ENCODE measurements around the gene HS3ST1.

The HS3ST1 gene

GRCh38 chr4:11426003-11426402 is 2.7 kb downstream of the HS3ST1 start:
- no peak for TF ChIP-seq GATA3 (IDR thresholded peaks at IDR 0.05; ENCODE audit: low read depth, low read length)
- TF ChIP-seq GATA2 (IDR thresholded peaks at IDR 0.05; ENCODE audit: low read depth, low read length): no peak

DNA sequence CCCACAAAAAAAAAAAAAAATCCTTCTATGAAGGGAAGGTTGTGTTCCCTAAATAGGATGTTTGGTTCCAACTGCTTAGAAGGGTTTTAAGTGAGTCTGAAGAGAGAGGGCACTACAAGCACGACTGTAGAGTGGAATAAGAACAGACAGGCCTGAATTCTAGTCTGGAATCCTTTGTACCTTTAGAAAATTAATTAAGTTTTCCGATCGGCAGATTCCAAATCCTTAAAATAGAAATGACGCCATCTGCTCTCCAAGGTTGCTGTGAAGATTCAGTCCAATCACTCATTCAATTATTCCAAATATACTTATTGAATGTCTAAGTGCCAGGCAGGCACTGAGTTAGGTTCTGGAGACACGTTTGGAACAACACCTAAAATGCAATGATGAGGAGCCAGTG is 3.8 kb downstream of the HS3ST1 start:
- TF ChIP-seq GATA3 (IDR thresholded peaks at IDR 0.05; ENCODE audit: low read depth, low read length): no peak
- TF ChIP-seq GATA2 (IDR thresholded peaks at IDR 0.05; ENCODE audit: low read depth, low read length): no peak

- TF ChIP-seq GATA2 (IDR thresholded peaks at IDR 0.05; ENCODE audit: low read depth, low read length) (no peak), GATA3 (IDR thresholded peaks at IDR 0.05; ENCODE audit: low read depth, low read length) (no peak)
Observed at GRCh38 chr4:11424000-11424399, 4.7 kb downstream of the HS3ST1 start.

DNA sequence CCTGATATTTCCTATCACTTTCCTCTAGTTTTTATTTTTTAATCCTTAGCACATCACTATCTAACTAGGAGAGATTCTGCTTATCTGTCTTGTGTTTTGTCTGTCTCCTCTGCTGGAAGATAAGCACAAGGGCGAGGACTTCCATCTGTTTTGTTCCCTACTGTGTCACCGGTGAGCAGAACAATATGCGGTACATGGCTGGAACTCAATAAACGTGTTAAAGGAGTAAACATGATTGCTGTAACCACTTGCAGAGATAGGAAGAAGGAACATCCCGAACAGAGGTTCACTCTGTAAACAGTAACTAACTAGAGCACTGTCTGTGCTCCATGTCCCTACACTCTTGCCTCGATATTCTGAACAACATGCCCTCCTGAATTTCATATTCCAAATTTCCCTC is 5.2 kb downstream of the HS3ST1 start:
- TF ChIP-seq GATA2 (IDR thresholded peaks at IDR 0.05; ENCODE audit: low read depth, low read length) (no peak), GATA3 (IDR thresholded peaks at IDR 0.05; ENCODE audit: low read depth, low read length) (no peak)

- no peak for TF ChIP-seq GATA3 (IDR thresholded peaks at IDR 0.05; ENCODE audit: low read depth, low read length)
- TF ChIP-seq GATA2 (IDR thresholded peaks at IDR 0.05; ENCODE audit: low read depth, low read length): no peak
Observed at GRCh38 chr4:11421116-11421515, 7.6 kb downstream of the HS3ST1 start.

DNA sequence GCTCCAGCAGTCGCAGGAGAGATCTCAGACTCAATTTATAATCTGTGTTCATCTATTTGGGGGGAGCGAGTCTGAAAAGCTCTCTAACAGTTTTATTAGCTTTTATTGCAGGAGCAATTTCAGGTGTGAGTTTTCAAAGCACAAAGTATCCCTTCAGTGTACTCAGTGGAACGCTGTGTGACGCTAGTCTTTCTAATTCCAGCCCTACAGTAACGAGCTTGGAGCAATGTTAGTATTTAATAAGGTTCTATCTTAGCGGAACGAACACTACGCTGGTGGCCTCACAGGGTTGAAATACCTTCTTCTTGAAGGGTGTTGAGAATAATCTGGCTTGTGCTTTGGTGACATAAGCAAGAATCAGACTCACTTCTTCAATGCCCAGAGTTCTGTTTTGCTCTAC is 8.4 kb downstream of the HS3ST1 start:
- TF ChIP-seq GATA3 (IDR thresholded peaks at IDR 0.05; ENCODE audit: low read depth, low read length) (no peak), GATA2 (IDR thresholded peaks at IDR 0.05; ENCODE audit: low read depth, low read length) (no peak)

DNA sequence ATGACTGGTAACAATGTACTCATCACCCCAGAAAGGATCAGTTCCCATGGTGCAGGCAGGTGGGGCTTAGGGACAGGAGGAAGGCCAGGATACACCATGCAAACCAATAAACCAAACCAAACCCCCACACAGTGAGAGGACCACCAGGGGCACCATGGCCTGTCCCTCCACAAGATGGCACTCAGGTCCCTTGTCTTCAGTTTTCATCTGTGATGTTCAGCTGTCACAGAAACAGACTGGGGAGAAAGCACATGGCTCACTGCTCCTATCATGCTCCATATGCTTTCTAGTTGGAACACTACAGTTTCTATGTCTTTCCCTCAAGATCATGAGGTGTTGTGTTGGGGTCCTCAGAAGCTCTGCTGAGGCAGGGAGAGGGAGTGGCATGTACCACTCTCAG is 10.1 kb downstream of the HS3ST1 start:
- TF ChIP-seq GATA3 (IDR thresholded peaks at IDR 0.05; ENCODE audit: low read depth, low read length) (no peak), GATA2 (IDR thresholded peaks at IDR 0.05; ENCODE audit: low read depth, low read length) (no peak)

DNA sequence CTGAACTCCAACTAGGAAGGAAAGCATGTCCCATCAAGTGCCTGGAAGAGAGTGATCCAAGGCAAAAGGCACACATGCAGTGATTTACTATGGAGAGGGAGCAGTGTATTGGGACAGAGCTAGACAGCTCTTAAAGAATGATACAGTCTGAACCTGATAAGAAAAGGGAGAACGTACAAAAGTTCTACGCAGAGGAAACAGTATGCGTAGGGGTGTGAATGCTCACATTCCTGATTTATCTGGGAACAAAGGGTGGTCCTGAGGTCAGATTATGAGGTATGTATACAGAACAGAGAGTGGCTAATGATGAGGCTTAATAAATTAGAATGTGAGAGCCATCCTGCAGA is 12.0 kb downstream of the HS3ST1 start:
- TF ChIP-seq GATA3 (IDR thresholded peaks at IDR 0.05; ENCODE audit: low read depth, low read length) (no peak), GATA2 (IDR thresholded peaks at IDR 0.05; ENCODE audit: low read depth, low read length) (no peak)

DNA sequence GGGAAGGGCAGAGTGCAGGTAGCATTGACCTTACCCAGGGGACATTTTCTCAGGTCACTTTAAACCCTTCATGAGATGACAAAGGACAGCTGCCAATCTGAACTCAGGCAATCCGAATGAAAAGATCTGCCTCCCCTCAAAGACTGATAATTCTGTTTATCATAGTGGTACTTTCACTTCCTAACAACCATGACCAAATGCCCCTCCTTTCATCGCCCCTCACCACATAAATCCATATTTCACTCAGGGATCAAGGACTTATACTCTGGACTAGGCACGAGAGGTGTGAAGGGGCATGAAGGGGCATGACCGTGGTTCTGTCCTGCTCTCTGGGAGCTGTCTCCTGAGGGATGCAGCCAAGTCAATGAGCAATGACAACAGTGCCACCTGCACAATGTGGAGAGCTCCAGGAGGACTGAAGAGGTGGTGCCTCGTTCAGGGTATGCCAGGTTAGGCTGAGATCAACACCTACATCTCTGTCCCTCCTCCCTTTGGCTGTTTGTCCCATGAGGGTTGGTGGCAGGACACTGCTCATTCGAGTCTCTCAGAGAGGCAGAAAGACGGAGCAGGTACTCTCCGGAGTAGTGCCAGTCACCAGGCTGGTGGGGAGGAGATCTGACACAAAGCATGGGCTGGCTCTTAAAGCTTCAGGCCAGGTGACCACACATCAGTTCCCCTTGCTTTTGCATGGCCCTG is 12.5 kb downstream of the HS3ST1 start:
- TF ChIP-seq GATA2 (IDR thresholded peaks at IDR 0.05; ENCODE audit: low read depth, low read length) (no peak), GATA3 (IDR thresholded peaks at IDR 0.05; ENCODE audit: low read depth, low read length) (no peak)

DNA sequence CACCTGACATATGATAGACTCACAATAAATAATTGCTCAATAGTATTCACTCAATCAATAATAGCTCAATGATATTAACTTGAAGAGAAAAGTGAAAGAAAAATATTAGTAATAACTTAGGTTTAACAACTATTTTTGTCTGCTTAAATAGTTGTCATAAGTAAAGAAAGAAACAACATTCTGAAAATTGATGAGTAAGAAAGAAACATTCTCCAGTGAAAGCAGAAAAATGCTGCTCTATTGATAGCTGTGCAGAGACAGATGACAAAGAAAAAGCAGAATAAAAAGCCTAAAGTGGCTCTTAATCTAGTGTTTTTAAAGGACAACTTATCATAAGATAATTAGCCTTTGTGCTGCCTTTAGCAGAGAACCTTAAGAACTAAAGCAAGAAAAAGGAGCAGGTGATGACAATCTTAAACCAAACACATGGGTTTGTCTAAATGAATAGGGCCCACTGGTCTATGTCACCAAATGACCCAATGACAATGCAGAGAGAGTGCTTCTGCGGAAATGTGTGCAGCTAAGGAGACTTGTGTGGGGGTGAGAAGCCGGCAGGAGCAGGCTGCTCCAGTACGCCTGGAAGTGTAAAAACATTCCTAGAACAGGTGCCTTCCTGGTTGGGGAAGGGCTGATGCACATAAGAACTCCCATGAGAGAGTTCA is 13.2 kb downstream of the HS3ST1 start:
- no peak for TF ChIP-seq GATA3 (IDR thresholded peaks at IDR 0.05; ENCODE audit: low read depth, low read length)
- TF ChIP-seq GATA2 (IDR thresholded peaks at IDR 0.05; ENCODE audit: low read depth, low read length): no peak

GRCh38 chr4:11412211-11412610 is 16.5 kb downstream of the HS3ST1 start:
- TF ChIP-seq GATA2 (IDR thresholded peaks at IDR 0.05; ENCODE audit: low read depth, low read length) (no peak), GATA3 (IDR thresholded peaks at IDR 0.05; ENCODE audit: low read depth, low read length) (no peak)

DNA sequence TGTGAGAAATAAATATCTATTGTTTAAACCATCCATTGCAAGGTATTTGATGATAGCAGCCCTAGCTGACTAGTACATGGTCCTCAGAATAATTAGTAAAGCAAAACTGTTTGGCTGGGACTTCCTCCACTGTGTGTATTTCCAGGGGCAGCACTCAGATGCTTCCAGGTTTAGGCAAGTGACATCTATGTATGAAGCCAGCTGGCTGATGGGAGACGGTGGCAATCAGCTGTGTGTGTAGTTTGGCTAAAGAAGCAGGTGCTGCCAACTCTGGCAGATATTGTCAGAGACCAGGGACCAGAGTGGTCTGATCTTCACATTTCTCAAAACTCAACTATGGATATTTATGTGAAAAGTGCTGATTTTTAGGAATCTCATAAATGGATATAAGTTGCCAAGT is 19.1 kb downstream of the HS3ST1 start:
- no peak for TF ChIP-seq GATA3 (IDR thresholded peaks at IDR 0.05; ENCODE audit: low read depth, low read length)
- no peak for TF ChIP-seq GATA2 (IDR thresholded peaks at IDR 0.05; ENCODE audit: low read depth, low read length)

GRCh38 chr4:11408233-11408967 is 20.3 kb downstream of the HS3ST1 start:
- TF ChIP-seq GATA3 (IDR thresholded peaks at IDR 0.05; ENCODE audit: low read depth, low read length) (no peak), GATA2 (IDR thresholded peaks at IDR 0.05; ENCODE audit: low read depth, low read length) (no peak)

DNA sequence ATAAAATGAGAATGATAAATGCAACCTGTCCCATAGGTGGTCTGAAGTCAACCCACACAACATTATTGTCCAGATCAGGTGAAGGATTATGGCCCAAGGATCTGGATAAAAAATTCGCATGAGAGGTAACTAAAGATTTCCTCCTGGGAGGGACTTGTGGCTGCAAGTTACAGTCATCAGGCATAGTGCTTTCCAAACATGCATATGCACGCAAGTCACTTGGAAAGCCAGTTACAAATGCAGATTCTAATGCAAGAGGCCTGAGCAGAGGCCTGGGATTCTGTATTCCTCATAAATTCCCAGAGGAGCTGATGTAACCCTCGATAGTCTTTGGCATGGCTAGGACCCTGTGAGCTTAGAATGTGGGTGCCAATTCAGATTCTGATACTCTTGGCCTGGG is 21.1 kb downstream of the HS3ST1 start:
- TF ChIP-seq GATA2 (IDR thresholded peaks at IDR 0.05; ENCODE audit: low read depth, low read length) (no peak), GATA3 (IDR thresholded peaks at IDR 0.05; ENCODE audit: low read depth, low read length) (no peak)

DNA sequence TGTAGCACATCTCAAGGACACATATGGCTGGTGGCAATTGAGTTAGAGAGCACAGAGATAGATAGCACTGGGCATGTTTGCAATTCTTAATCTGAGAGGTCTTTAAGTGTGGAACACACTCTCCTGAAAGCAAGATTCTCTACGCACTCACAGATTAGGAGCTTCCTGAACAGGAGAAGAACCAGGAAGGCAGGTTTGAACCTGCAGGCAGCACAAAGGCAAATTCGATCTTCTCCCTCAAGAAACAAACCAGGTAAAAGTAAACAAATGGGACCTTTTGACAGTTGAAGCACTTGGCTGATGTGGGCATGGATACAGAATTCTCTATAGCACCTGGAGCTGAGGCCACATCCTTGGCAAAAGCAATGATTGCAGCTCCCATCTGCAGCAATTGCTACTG is 24.3 kb downstream of the HS3ST1 start:
- no peak for TF ChIP-seq GATA2 (IDR thresholded peaks at IDR 0.05; ENCODE audit: low read depth, low read length)
- TF ChIP-seq GATA3 (IDR thresholded peaks at IDR 0.05; ENCODE audit: low read depth, low read length): no peak

Measured in SH-SY5Y (cell line).